ENCODE results near the gene LMBR1. TPM values are rescaled to one million over a fixed set of nuclear protein-coding genes. Genes with fewer than 3 reads are reported as not detected.

The LMBR1 gene
- total RNA-seq, 1 donor from 2014 or later = 49.7 TPM

DNA sequence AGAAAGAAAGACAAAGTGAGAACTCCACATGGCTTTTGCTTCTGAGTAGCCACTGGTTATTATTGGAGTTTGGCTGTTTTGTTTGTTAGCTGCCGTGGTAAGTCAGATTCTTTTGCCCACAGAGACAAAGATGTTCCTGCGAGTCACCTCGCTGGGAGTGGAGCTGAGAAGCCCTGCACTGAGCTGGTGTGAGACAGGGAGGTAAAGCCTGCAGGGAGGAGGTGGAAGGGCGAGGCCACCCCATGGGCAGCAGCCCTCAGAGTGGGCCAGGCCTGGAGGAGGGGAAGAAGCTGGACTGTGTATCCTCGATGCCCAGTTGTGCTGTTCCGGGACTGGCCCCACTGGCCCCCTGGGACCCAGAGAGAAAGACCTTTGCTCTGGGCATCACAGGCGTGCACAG, 42.3 kb upstream of the LMBR1 start:
- H3K9me3 Mint-ChIP-seq (ENCODE audit: unreplicated experiment) = no peaks in the 10 kb centered on the region
- H3K27me3 Mint-ChIP-seq (ENCODE audit: low read depth, unreplicated experiment) = peaks cover 11% of the 10 kb centered on the region
- no peak overlapping the region for H3K27ac Mint-ChIP-seq (ENCODE audit: unreplicated experiment)
- Histone ChIP-seq H3K4me1 (ENCODE audit: insufficient read depth, low read length) (no peaks in the 10 kb centered on the region), H3K36me3 (ENCODE audit: insufficient read depth, low read length) (no peaks in the 10 kb centered on the region), H3K27me3 (ENCODE audit: insufficient read depth, low read length) (peaks cover 2% of the 10 kb centered on the region), H3K79me2 (ENCODE audit: insufficient read depth, low read length) (no peaks in the 10 kb centered on the region), H3K9ac (ENCODE audit: low read length) (no peak overlapping the region), H3K4me3 (ENCODE audit: insufficient read depth, low read depth, low read length) (no peak overlapping the region), H2AFZ (ENCODE audit: low read depth, low read length) (no peak overlapping the region), H3K9me3 (ENCODE audit: insufficient read depth, low read depth, low read length) (no peaks in the 10 kb centered on the region), H3K27ac (ENCODE audit: low read depth, low read length) (no peak overlapping the region), H4K20me1 (ENCODE audit: insufficient read depth, low read length) (no peaks in the 10 kb centered on the region), H3K4me2 (ENCODE audit: low read length) (no peak overlapping the region)
- no peak for TF ChIP-seq CTCF (IDR thresholded peaks at IDR 0.05; ENCODE audit: insufficient read depth, low read depth, low read length)
- no peak for TF ChIP-seq EZH2 (IDR thresholded peaks at IDR 0.05; ENCODE audit: insufficient read depth, low read length)
- peaks cover 2% of the 10 kb centered on the region for H3K4me1 Mint-ChIP-seq (ENCODE audit: low read depth, unreplicated experiment)
- FAIRE-seq (no peak), DNase-seq (ENCODE audit: low read depth) (no peak)
- H3K36me3 Mint-ChIP-seq (ENCODE audit: low read depth, unreplicated experiment) = no peaks in the 10 kb centered on the region
- H3K4me3 Mint-ChIP-seq (ENCODE audit: unreplicated experiment) = no peak overlapping the region

DNA sequence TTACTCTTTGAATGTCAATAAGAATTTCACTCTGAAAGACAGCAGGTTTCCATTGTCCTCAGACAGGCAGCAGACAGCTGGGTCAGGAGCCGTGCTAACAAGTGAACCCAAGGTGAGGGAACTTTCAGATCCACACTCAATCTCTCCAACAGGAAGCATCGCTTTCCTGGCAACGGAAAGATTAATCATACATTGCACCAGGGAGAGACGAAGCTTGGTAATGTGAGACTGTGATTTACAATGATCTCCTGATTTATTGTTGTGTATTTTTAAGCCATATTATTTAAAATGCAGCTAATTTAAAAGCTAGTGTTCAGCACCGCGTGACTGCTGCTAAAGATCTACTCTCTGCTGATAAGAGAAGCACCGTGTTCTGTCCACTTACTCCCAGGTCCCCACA, 39.0 kb upstream of the LMBR1 start:
- H3K36me3 Mint-ChIP-seq (ENCODE audit: low read depth, unreplicated experiment) = no peaks in the 10 kb centered on the region
- H3K4me1 Mint-ChIP-seq (ENCODE audit: low read depth, unreplicated experiment) = peaks cover 2% of the 10 kb centered on the region
- Histone ChIP-seq H3K27ac (ENCODE audit: low read depth, low read length) (no peak overlapping the region), H3K27me3 (ENCODE audit: insufficient read depth, low read length) (peaks cover 3% of the 10 kb centered on the region), H3K36me3 (ENCODE audit: insufficient read depth, low read length) (no peaks in the 10 kb centered on the region), H2AFZ (ENCODE audit: low read depth, low read length) (no peak overlapping the region), H3K4me3 (ENCODE audit: insufficient read depth, low read depth, low read length) (no peak overlapping the region), H3K4me1 (ENCODE audit: insufficient read depth, low read length) (no peaks in the 10 kb centered on the region), H3K79me2 (ENCODE audit: insufficient read depth, low read length) (no peaks in the 10 kb centered on the region), H3K9me3 (ENCODE audit: insufficient read depth, low read depth, low read length) (no peaks in the 10 kb centered on the region), H3K9ac (ENCODE audit: low read length) (no peak overlapping the region), H4K20me1 (ENCODE audit: insufficient read depth, low read length) (no peaks in the 10 kb centered on the region), H3K4me2 (ENCODE audit: low read length) (no peak overlapping the region)
- H3K27me3 Mint-ChIP-seq (ENCODE audit: low read depth, unreplicated experiment) = peaks cover 19% of the 10 kb centered on the region
- FAIRE-seq = no peak
- no peak for DNase-seq (ENCODE audit: low read depth)
- no peak overlapping the region for H3K27ac Mint-ChIP-seq (ENCODE audit: unreplicated experiment)
- H3K9me3 Mint-ChIP-seq (ENCODE audit: unreplicated experiment) = no peaks in the 10 kb centered on the region
- TF ChIP-seq CTCF (IDR thresholded peaks at IDR 0.05; ENCODE audit: insufficient read depth, low read depth, low read length) (no peak), EZH2 (IDR thresholded peaks at IDR 0.05; ENCODE audit: insufficient read depth, low read length) (no peak)
- H3K4me3 Mint-ChIP-seq (ENCODE audit: unreplicated experiment) = no peak overlapping the region

DNA sequence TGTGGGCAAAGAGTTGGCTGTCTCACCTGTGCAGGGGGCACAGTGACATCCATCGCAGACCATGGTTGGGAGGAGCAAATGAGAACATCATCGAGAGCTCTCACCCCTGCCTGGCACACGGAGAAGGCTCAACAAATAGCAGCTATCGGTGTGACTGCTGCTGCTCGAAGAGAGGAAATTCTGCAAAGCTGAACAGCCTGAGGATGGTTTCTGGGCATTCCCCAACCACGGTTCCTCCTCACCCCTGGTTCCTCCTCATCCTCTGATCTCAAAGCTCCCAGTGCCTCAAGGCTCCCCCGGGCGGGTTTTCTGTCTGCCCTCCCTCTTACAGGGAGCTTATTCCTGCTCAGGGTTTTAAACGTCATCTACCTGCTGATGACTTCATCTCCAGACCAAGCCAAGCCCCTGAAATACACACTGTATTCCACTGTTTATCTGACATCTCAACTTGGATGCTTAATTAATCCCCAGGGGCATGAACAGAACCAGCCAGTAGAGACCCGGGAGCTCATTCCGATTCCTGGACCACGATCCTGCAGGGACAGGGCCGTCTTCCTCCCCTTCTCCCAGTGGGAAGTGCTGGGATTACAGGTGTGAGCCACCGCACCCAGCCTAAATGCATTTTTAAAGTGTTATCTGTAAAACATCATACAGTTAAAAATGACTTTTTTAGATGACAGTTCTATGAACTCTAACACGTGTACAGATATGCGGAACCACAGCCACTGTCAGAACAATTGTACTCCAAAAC, 37.0 kb upstream of the LMBR1 start:
- no peaks in the 10 kb centered on the region for H3K79me2 ChIP-seq (ENCODE audit: insufficient read depth, low read length)
- FAIRE-seq (no peak), DNase-seq (ENCODE audit: low read depth) (no peak)
- no peaks in the 10 kb centered on the region for H3K36me3 ChIP-seq (ENCODE audit: insufficient read depth, low read length)
- no peak overlapping the region for H3K4me2 ChIP-seq (ENCODE audit: low read length)
- no peaks in the 10 kb centered on the region for H3K4me1 ChIP-seq (ENCODE audit: insufficient read depth, low read length)
- Mint-ChIP-seq H3K27ac (ENCODE audit: unreplicated experiment) (no peak overlapping the region), H3K4me1 (ENCODE audit: low read depth, unreplicated experiment) (no peaks in the 10 kb centered on the region), H3K27me3 (ENCODE audit: low read depth, unreplicated experiment) (peaks cover 22% of the 10 kb centered on the region), H3K4me3 (ENCODE audit: unreplicated experiment) (no peak overlapping the region), H3K9me3 (ENCODE audit: unreplicated experiment) (no peaks in the 10 kb centered on the region), H3K36me3 (ENCODE audit: low read depth, unreplicated experiment) (no peaks in the 10 kb centered on the region)
- H2AFZ ChIP-seq (ENCODE audit: low read depth, low read length) = no peak overlapping the region
- H3K27me3 ChIP-seq (ENCODE audit: insufficient read depth, low read length) = peaks cover 3% of the 10 kb centered on the region
- H3K27ac ChIP-seq (ENCODE audit: low read depth, low read length) = no peak overlapping the region
- TF ChIP-seq EZH2 (IDR thresholded peaks at IDR 0.05; ENCODE audit: insufficient read depth, low read length) (no peak), CTCF (IDR thresholded peaks at IDR 0.05; ENCODE audit: insufficient read depth, low read depth, low read length) (no peak)
- H3K9ac ChIP-seq (ENCODE audit: low read length) = no peak overlapping the region
- H3K9me3 ChIP-seq (ENCODE audit: insufficient read depth, low read depth, low read length) = no peaks in the 10 kb centered on the region
- H4K20me1 ChIP-seq (ENCODE audit: insufficient read depth, low read length) = no peaks in the 10 kb centered on the region
- H3K4me3 ChIP-seq (ENCODE audit: insufficient read depth, low read depth, low read length) = no peak overlapping the region

Measured in astrocyte (in vitro differentiated cells and primary cell).